ENCODE data around the gene PCTP. TPM values are rescaled to one million over a fixed set of nuclear protein-coding genes. Genes with fewer than 3 reads are reported as not detected.

PCTP gene
- total RNA-seq, 4 donors from 2014 or later = 5.0 to 14.3 (median 6.9) TPM

DNA sequence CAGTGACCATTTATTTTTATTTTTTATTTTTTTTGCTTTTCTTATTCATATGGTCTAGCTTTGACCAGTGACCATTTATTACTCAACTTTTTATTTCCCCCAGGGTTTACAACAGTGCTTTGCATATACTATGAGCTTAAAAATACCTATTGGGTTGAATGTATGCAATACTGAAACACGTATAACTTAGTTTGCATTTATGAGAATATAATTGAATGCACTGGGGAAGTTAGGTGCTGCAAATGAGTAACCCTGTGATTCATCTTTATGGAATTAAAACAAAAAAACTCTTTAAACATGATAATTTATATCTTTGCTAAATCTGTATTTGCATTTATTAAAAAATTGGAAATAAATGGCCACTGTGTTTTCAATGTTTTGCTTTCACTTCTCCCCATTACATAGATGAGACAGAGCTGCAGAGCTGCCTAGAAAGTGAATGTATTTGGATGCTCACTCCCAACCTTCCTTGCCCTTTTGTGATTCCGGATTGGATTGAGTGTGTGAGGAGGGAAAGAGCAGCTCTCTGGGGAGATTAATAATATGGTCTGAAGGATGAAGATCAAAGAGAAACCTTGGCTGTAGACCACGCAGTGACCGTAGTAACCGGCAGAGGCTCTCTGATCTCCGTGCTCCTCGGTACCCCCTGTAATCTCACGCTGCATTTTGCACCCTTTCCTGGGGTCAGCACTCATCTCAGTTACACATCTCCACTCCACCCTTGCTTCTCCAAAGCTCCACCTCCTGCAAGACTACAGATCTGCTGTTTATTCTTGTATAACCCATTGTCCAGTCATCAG lies 42.5 kb upstream of the PCTP start:
- WGBS, 2 donors = 69% methylated on average over 8 of the region's 8 CpGs
- intact Hi-C loops (cut with DNase I; ENCODE audit: low total_unique reads) = no loop called here
- no peak for DNase-seq (ENCODE audit: low spot score in 2 of 2)
- no peak overlapping the region for H3K4me3 ChIP-seq (ENCODE audit: low read depth, poor library complexity, severe bottlenecking)
- TF ChIP-seq, protein P1, sequence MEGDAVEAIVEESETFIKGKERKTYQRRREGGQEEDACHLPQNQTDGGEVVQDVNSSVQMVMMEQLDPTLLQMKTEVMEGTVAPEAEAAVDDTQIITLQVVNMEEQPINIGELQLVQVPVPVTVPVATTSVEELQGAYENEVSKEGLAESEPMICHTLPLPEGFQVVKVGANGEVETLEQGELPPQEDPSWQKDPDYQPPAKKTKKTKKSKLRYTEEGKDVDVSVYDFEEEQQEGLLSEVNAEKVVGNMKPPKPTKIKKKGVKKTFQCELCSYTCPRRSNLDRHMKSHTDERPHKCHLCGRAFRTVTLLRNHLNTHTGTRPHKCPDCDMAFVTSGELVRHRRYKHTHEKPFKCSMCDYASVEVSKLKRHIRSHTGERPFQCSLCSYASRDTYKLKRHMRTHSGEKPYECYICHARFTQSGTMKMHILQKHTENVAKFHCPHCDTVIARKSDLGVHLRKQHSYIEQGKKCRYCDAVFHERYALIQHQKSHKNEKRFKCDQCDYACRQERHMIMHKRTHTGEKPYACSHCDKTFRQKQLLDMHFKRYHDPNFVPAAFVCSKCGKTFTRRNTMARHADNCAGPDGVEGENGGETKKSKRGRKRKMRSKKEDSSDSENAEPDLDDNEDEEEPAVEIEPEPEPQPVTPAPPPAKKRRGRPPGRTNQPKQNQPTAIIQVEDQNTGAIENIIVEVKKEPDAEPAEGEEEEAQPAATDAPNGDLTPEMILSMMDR (IDR thresholded peaks at IDR 0.05) = no peak
- TF ChIP-seq POLR2A (IDR thresholded peaks at IDR 0.05) = no peak

DNA sequence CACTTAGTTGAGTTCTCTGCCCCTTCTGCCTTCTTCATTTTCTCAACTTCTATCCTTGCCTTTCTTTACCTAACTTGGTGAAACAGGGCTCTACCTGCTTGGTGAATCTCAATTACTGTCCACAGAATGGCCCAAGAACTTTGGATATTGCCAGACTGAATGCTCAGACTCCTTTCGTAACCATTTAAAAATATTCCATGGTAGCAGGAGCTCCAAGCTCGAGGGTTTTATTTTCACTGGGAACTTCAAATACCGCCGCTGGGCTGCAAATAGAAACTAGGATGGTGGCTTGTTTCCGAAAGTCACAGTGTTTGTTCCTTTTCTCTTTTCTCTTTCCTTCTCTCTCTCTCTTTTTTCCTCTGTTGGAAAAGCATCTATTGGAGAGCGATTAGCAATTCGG lies 41.4 kb upstream of the PCTP start:
- H3K4me3 ChIP-seq (ENCODE audit: low read depth, poor library complexity, severe bottlenecking) = no peak overlapping the region
- 89 to 92% methylated on average over 7 of the region's 7 CpGs for WGBS, 2 donors
- DNase-seq (ENCODE audit: low spot score in 2 of 2) = no peak
- intact Hi-C loops (cut with DNase I; ENCODE audit: low total_unique reads) = no loop called here
- no peak for TF ChIP-seq POLR2A (IDR thresholded peaks at IDR 0.05)
- TF ChIP-seq, protein P1 (IDR thresholded peaks at IDR 0.05) = no peak

DNA sequence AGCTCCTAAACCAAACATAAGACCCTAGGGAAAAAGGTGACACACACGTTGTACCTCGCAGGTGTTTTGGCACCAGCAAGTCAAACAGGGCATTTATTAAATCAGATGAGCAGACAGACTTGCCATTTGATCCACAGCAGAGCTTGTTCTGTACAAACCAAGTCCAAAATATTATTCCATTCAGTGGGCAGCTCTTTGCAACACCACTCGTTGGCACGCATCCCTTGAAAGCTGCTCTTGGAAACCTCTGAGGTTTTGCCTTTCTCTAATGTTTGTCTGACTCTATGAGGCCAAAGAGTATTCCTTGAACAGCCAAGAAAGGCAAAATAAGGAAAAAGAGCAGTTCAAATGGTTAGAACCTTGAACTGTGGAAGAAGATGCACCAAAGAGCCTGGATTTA lies 40.9 kb upstream of the PCTP start:
- WGBS, 2 donors = 77 to 88% methylated on average over 4 of the region's 4 CpGs
- TF ChIP-seq, protein P1 (IDR thresholded peaks at IDR 0.05) = no peak
- no peak for TF ChIP-seq POLR2A (IDR thresholded peaks at IDR 0.05)
- DNase-seq (ENCODE audit: low spot score in 2 of 2) = no peak
- H3K4me3 ChIP-seq (ENCODE audit: low read depth, poor library complexity, severe bottlenecking) = no peak overlapping the region
- intact Hi-C loops (cut with DNase I; ENCODE audit: low total_unique reads) = no loop called here

DNA sequence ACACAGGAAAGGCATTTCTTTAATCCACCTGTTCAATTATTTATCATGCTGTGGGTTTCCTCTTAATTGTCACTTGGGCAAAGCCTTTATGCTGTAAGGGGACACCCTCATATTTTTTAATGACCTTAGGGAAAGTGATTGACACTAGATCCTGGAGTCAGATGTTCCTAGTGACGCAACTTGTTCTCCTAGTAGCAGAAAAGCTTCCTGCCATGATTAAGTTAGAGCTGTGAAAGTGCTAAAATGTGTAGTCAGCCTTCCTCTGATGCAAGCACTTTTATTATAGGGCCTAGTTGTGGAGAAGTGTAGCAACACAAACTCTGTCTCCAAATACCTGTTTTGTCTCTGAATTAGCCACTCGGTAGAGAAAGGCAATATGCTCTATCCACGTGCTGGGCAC lies 40.4 kb upstream of the PCTP start:
- DNase-seq (ENCODE audit: low spot score in 2 of 2) = no peak
- no peak overlapping the region for H3K4me3 ChIP-seq (ENCODE audit: low read depth, poor library complexity, severe bottlenecking)
- TF ChIP-seq POLR2A (IDR thresholded peaks at IDR 0.05) = no peak
- TF ChIP-seq, protein P1 (IDR thresholded peaks at IDR 0.05) = no peak
- intact Hi-C loops (cut with DNase I; ENCODE audit: low total_unique reads) = no loop called here
- 54 to 70% methylated on average over 3 of the region's 3 CpGs for WGBS, 2 donors

DNA sequence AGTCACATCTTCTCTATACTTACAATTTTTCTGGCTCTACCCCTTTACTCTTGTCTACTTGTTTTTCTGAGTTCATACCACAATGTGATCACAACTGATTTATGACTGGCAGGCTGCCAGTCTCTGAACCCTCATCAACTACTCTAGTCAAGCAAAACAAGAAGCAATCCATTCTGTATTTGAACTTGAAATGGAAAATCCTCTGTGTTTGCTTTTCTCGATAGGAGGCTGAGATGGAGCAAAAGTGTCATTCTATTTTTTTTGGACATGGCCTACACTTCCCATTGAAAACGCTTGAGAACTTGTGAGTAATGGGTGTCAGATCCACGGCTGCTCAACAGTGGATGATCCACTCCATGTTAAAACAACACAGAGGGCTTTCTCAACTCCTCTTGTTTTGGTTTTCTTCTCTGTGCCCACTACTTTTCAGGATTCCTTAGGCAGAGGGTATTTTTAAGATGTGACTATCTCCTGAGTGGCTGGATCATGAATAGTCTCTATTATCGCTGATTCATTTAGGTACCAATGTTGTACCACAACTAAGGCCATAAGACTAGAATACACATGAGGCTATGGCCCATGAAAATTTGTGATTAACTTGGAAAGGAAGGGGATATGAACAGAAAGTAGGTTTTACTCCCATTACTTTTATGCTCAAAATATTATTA lies 39.9 kb upstream of the PCTP start:
- WGBS, 2 donors = 55 to 69% methylated on average over 4 of the region's 4 CpGs
- intact Hi-C loops (cut with DNase I; ENCODE audit: low total_unique reads) = no loop called here
- TF ChIP-seq, protein P1 (IDR thresholded peaks at IDR 0.05) = no peak
- TF ChIP-seq POLR2A (IDR thresholded peaks at IDR 0.05) = no peak
- H3K4me3 ChIP-seq (ENCODE audit: low read depth, poor library complexity, severe bottlenecking) = no peak overlapping the region
- no peak for DNase-seq (ENCODE audit: low spot score in 2 of 2)

Data from lower leg skin (tissue), 4 donors.